Measurements from ENCODE around the gene TTN.

The TTN gene

DNA sequence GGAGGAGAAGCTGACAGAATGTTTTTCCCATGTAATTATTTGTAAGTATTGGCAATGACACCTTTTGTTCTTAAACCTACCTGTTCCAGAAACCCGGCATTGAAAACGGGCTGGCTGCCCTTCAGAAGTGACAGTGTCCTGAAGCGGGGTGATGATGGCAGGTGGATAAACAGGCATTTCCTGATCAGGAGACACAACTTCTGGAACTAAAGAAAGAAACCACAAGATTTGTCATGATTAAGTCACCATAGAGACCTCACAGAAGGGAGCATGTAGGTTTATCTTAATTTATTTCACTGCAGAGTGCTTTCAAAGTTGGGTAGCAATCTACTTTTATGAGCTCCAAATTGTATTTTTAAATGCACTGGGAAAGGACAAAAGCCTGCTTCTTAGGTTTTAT is 43.1 kb downstream of the TTN start:
- no peak for DNase-seq (ENCODE audit: low read depth, low spot score)
- no peak overlapping the region for H3K4me3 ChIP-seq (ENCODE audit: low read length)

DNA sequence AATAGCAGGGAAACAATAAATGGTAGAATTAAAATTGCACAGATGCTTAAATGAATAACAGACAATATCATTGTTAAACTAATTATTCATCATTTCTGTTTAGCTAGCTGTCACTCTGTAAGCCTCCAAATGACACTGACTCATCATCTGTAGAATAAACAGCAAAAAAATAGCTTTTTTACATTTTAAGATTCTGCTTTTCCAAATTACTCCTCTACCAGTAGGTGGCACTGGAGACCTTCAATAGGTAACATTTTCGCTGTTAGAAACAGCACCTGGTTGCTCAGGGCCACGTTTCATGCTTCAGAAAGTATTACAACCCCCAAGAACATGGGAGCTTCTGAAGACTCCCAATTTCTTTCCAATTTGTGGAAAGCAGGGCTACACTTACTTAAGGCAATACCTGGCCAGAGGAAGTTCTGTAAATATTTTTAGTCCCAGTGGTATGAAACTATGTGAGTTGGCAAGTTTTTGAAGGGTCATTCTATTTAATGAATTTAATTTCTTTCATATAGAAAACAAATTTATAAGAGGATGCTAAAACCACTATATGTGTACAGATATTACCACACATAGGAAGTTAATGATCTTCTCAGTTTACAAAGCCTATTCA is 45.4 kb downstream of the TTN start:
- DNase-seq (ENCODE audit: low read depth, low spot score): peak; percentile 52
- H3K4me3 ChIP-seq (ENCODE audit: low read length): no peak overlapping the region

DNA sequence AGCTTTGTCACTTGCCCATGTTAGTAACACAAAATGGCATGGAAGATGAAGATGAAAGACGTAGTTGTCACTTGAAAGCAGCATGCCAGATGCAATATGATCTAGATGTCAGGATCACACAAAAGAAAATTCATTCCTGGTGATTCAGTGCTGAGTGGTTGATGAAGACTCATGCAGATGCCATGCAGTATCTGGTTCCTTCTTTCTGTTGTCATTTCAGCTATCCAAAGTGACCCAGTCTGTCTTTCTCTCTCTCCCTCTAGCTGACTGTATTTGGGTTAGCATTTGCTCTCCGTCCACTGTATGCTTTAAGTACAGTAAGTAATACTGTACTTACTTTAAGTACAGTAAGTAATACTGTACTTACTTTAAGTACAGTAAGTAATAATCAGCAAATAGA is 50.4 kb downstream of the TTN start:
- H3K4me3 ChIP-seq (ENCODE audit: low read length): no peak overlapping the region
- DNase-seq (ENCODE audit: low read depth, low spot score): no peak

DNA sequence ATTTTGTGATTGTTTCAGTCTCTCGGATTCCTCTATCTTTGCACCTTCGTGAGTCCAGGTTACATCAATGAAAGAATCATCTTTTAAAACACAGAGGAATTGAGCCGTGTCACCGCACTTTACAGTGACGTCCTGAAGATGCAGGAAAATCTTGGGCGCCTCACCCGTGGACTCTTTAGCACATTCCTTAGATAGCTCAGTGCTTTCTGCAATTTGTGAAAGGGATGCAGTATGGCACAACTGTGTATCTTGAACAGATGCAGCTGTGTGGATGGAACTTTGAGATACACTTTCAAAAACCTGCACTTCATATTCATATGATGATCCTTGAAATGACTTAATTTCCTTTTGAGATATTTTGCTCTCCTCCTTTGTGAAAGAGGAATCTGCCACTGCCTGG is 50.9 kb downstream of the TTN start:
- H3K4me3 ChIP-seq (ENCODE audit: low read length): no peak overlapping the region
- no peak for DNase-seq (ENCODE audit: low read depth, low spot score)

DNA sequence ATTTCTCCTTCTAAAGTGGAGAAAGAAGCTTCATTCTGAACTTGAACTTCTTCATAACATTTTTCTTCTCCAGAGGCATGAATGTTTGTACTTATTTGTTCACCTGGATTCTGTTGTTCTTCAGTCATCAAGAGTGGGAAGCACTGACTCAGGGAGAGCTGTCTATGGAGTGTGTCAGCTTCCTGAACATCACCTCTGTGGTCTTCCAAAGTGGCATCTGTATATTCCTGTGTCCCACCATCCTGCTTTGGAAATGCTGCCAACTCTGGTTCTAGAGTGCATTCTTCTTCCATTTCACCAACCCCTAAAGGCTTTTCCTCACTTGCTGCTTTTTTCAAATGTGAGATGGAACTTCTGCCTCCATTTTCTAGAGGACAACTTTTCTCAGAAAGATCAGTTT is 59.5 kb downstream of the TTN start:
- DNase-seq (ENCODE audit: low read depth, low spot score): no peak

DNA sequence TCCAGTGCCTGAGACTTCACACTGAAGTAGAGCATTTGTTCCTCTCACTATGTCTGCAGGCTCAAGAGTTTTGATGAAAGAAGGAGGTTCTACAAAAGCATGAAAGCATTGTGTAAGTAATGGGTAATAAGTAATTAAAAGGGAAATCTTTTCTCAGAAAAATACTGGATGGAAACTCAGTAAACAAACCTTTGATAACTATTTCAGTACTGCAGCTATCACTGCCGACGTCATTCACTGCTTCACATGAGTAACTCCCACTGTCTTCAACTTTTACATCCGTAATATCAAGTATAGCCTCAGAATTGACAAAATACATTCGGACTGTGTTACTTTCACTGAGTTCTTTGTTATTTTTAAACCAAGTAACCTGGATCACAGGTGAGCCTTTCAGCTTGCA is 72.7 kb downstream of the TTN start:
- no peak for DNase-seq (ENCODE audit: low read depth, low spot score)
- H3K4me3 ChIP-seq (ENCODE audit: low read length): no peak overlapping the region

More for the DNA sequence above, 59.5 kb downstream of the TTN start:
- H3K4me3 ChIP-seq (ENCODE audit: low read length): no peak overlapping the region

- DNase-seq (ENCODE audit: low read depth, low spot score): no peak
- H3K4me3 ChIP-seq (ENCODE audit: low read length): no peak overlapping the region
Observed at GRCh38 chr2:178733975-178734374, 73.2 kb downstream of the TTN start.

DNA sequence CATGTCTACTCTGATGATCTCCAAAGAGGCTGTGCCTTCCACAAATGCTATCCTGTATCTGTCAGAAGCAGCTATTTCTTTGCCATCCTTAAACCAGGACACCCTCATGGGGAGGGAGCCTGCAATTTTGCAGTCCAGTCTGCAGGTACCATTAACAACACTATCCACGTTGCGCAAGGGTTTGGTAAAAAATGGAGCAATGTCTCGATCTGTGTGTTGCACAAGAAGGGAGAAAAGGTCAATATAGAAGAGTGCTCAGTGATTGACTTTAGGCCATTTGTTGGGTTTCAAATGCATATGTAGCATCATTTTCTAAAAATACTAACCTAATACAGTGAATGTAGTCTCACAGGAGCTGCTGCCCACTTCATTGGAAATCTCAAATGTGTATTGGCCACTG is 74.3 kb downstream of the TTN start:
- H3K4me3 ChIP-seq (ENCODE audit: low read length): no peak overlapping the region
- no peak for DNase-seq (ENCODE audit: low read depth, low spot score)

DNA sequence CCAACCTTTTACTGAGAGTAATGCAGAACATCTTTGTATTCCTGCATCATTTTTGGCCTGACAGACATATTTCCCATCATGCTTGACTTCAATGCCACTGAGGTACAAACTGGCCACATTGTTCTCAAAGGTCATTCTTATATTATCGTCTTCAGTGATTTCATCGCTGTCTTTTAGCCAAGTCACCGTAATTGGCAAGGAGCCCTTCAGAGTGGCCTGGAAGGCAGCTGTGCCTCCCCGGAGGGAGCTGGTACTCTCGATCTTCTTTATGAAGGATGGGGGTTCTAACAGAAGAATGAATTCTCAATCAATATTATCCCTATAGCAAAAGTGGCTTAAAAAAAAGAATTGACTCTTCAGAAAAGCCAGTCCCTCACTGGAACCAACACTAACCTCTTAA is 75.9 kb downstream of the TTN start:
- DNase-seq (ENCODE audit: low read depth, low spot score): no peak
- no peak overlapping the region for H3K4me3 ChIP-seq (ENCODE audit: low read length)

DNA sequence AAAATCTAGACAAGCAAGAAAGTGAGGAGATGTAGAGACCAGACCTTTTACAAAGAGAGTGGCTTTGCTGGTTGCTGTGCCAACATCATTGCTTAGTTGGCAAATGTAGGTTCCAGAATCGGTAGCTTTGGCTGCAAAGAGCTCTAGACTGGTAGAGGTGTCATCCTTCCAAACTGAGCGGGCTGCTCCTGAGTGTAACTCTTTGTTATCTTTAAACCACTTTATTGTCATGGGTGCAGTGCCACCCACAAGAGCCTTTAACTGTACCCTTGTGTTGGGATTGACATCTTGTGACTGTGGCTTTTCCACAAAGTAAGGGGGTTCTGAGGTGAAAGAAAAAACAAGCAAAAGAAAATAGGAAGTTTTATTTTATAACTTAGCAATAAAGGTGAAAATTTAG is 77.2 kb downstream of the TTN start:
- H3K4me3 ChIP-seq (ENCODE audit: low read length): no peak overlapping the region
- DNase-seq (ENCODE audit: low read depth, low spot score): no peak

GRCh38 chr2:178723786-178724346 is 83.4 kb downstream of the TTN start:
- H3K4me3 ChIP-seq (ENCODE audit: low read length): no peak overlapping the region
- no peak for DNase-seq (ENCODE audit: low read depth, low spot score)

DNA sequence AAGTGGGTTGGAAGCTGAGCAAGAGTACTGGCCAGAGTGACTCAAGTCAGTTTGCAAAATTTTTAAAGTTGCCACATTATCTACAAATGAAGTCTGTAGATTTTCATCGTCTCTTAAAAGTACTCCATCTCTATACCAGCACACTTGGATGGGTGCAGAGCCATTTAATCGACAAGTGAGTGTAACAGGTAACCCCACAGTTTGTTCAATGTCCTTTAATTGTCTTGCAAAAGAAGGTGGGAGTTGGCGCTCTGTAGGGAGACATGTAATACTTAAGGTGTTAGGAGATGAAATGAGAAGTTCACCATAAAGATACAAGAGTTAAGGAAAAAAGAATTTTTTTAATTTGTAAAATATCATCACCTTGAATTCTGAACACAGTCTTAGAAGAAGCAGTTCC is 84.9 kb downstream of the TTN start:
- H3K4me3 ChIP-seq (ENCODE audit: low read length): no peak overlapping the region
- no peak for DNase-seq (ENCODE audit: low read depth, low spot score)

DNA sequence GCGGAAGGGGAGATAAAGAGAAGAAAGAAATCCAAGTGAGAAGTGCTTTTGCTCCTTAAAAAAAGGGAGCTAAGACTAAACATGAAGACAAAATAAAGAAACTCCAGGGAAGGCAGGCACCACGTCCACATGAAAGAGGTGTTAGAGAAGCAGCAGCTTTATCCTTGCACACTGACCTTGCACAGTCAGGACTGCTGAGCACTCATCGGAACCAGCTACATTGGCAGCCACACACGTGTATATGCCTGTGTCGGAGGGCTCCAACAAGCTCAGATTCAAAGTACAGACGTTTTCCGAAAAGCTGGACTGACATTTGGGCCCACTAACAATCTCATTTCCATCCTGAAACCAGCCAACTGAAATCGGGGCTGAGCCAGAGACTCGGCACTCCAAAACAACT is 88.2 kb downstream of the TTN start:
- H3K4me3 ChIP-seq (ENCODE audit: low read length): no peak overlapping the region
- DNase-seq (ENCODE audit: low read depth, low spot score): no peak

DNA sequence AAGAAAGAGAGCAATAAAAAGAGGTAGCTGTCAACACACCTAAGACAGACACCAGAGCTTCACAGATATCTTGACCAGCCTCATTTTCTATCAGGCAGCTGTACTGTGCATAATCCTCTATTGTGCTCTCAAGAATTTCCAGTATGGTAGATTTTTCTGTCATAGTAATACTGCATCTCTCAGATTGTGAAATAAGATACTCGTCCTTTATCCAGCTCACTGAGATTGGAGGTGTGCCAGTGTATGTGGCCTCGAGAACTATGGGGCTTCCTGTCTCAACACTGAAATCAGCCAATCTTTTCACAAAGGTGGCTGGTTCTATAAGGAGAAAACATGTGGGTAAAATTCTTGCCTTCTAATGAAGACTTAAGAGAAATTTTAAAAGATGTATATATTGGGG is 88.9 kb downstream of the TTN start:
- DNase-seq (ENCODE audit: low read depth, low spot score): no peak
- H3K4me3 ChIP-seq (ENCODE audit: low read length): no peak overlapping the region

GRCh38 chr2:178716394-178716793 is 90.8 kb downstream of the TTN start:
- H3K4me3 ChIP-seq (ENCODE audit: low read length): no peak overlapping the region
- DNase-seq (ENCODE audit: low read depth, low spot score): no peak

- no peak for DNase-seq (ENCODE audit: low read depth, low spot score)
Observed at GRCh38 chr2:178715366-178715765, 91.9 kb downstream of the TTN start.

GRCh38 chr2:178707476-178707875 is 99.7 kb downstream of the TTN start:
- no peak overlapping the region for H3K4me3 ChIP-seq (ENCODE audit: low read length)
- DNase-seq (ENCODE audit: low read depth, low spot score): no peak

More at GRCh38 chr2:178715366-178715765, 91.9 kb downstream of the TTN start:
- no peak overlapping the region for H3K4me3 ChIP-seq (ENCODE audit: low read length)

DNA sequence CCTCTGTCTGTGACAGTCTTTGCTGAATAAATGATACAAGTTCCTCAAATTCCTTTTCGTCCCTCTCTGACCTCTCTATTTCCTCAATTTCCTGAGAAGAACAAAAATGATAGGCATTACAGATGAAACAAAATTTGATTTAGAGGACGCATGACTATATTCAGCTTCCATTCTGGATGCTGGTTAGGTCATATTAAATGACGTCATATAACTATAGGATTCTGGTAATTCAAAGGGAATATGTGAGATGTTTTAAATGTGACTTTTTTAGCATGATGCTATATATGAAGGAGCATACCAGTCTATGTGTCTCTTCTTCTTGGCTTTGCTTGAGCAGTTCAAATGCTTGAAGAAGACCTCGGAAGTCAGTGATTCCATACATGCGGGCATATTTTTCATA is 102.3 kb downstream of the TTN start:
- H3K4me3 ChIP-seq (ENCODE audit: low read length): no peak overlapping the region
- no peak for DNase-seq (ENCODE audit: low read depth, low spot score)

- no peak overlapping the region for H3K4me3 ChIP-seq (ENCODE audit: low read length)
- DNase-seq (ENCODE audit: low read depth, low spot score): no peak
Observed at GRCh38 chr2:178702361-178702760, 104.9 kb downstream of the TTN start.

DNA sequence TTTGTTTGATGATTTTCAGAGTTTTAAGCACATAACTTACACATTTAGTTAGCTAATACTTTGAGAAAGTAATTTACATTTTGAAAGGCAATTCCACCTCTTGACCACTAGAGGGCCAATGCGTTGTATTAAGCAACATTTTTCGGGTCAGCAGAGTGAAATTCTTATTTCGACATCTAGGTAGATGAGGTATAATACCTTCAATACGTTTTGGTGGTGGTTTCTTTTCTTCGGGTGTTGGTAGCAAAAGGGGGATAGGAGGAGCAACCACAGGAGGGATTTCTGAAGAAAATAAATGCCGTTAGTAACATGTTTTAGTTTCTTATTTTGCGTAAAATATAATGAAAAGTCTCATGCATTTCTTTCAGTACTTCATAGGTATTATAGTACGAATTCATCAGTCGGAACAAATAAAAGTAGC is 106.3 kb downstream of the TTN start:
- peak; percentile 20 for DNase-seq (ENCODE audit: low read depth, low spot score)
- H3K4me3 ChIP-seq (ENCODE audit: low read length): no peak overlapping the region

GRCh38 chr2:178700136-178700535 is 107.1 kb downstream of the TTN start:
- no peak for DNase-seq (ENCODE audit: low read depth, low spot score)
- H3K4me3 ChIP-seq (ENCODE audit: low read length): no peak overlapping the region

Measured in Jurkat, Clone E6-1 (cell line).